ENCODE results near the gene GRK5.
"Not testable (repeated sequence)": the region's sequence is repeated elsewhere in the genome, so short reads cannot be mapped to it uniquely, and the experiment has no call there.

The GRK5 gene

GRCh38 chr10:119233123-119233820 is 25.9 kb downstream of the GRK5 start:
- DNase-seq (ENCODE audit: extremely low read depth, low read depth): no peak
- TF ChIP-seq CTCF (IDR thresholded peaks at IDR 0.05; ENCODE audit: low read depth, low read length, missing control alignments): no peak
- H3K4me3 ChIP-seq (replicated peaks; ENCODE audit: low read depth, low read length): no peak overlapping the region

GRCh38 chr10:119233821-119234220 is 26.4 kb downstream of the GRK5 start:
- TF ChIP-seq CTCF (IDR thresholded peaks at IDR 0.05; ENCODE audit: low read depth, low read length, missing control alignments): no peak
- H3K4me3 ChIP-seq (replicated peaks; ENCODE audit: low read depth, low read length): no peak overlapping the region
- DNase-seq (ENCODE audit: extremely low read depth, low read depth): no peak

DNA sequence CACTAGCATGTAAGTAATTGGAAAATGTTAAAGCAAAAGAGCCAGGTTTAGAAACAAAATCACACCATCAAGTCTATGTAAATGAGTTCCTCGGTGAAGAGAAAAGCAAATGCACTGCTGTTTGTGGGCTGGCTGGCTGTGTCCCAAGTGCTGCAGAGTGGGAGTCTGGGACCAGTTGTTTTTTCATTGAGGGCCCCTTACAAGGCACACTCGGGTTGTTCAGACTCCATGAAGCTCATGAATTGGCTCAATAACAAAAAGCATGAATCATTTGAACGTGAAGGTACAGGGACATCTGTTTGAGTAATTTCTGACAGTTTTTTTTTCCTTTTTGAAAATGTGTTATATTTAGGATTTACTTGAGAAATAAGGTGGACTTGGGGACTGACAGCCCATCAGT is 28.0 kb downstream of the GRK5 start:
- H3K4me3 ChIP-seq (replicated peaks; ENCODE audit: low read depth, low read length): no peak overlapping the region
- DNase-seq (ENCODE audit: extremely low read depth, low read depth): no peak
- no peak for TF ChIP-seq CTCF (IDR thresholded peaks at IDR 0.05; ENCODE audit: low read depth, low read length, missing control alignments)

GRCh38 chr10:119237722-119238436 is 30.5 kb downstream of the GRK5 start:
- no peak for DNase-seq (ENCODE audit: extremely low read depth, low read depth)
- no peak for TF ChIP-seq CTCF (IDR thresholded peaks at IDR 0.05; ENCODE audit: low read depth, low read length, missing control alignments)
- no peak overlapping the region for H3K4me3 ChIP-seq (replicated peaks; ENCODE audit: low read depth, low read length)

- no peak for TF ChIP-seq CTCF (IDR thresholded peaks at IDR 0.05; ENCODE audit: low read depth, low read length, missing control alignments)
- DNase-seq (ENCODE audit: extremely low read depth, low read depth): no peak
- no peak overlapping the region for H3K4me3 ChIP-seq (replicated peaks; ENCODE audit: low read depth, low read length)
Observed at GRCh38 chr10:119238577-119238976, 31.2 kb downstream of the GRK5 start.

GRCh38 chr10:119239015-119239414 is 31.6 kb downstream of the GRK5 start:
- H3K4me3 ChIP-seq (replicated peaks; ENCODE audit: low read depth, low read length); DNase-seq (ENCODE audit: extremely low read depth, low read depth): not testable (repeated sequence)

DNA sequence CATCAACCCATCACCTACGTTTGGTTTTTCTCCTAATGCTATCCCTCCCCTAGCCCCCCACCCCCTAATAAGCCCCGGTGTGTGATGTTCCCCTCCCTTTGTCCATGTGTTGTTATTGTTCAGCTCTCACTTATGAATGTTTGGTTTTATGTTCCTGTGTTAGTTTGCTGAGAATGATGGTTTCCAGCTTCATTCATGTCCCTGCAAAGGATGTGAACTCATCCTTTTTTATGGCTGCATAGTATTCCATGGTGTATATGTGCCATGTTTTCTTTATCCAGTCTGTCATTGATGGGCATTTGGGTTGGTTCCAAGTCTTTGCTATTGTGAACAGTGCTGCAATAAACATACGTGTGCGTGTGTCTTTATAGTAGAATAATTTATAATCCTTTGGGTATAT is 32.3 kb downstream of the GRK5 start:
- not testable (repeated sequence) for H3K4me3 ChIP-seq (replicated peaks; ENCODE audit: low read depth, low read length); DNase-seq (ENCODE audit: extremely low read depth, low read depth)

- H3K4me3 ChIP-seq (replicated peaks; ENCODE audit: low read depth, low read length): no peak overlapping the region
- no peak for TF ChIP-seq CTCF (IDR thresholded peaks at IDR 0.05; ENCODE audit: low read depth, low read length, missing control alignments)
- no peak for DNase-seq (ENCODE audit: extremely low read depth, low read depth)
Observed at GRCh38 chr10:119241066-119241465, 33.7 kb downstream of the GRK5 start.
